Spleen (tissue), 7 donors: Measurements from ENCODE around the gene CCDC200.

ENCODE experiments used
- POLR2AphosphoS5 ChIP-seq, 3 donors: sonication (generic); formaldehyde crosslinking; IDR thresholded peaks; one replicate each; pipeline ENCODE4 v1.5.1; 2017; ENCODE audit warnings: antibody characterized with exemption in 3 of 3
- TF ChIP-seq, protein P1 (sequence below), 11 experiments: fragments of 200-600 bp in 7 of 11; fragments of 450-650 bp in 4 of 11; sonication (generic) in 4 of 11; IDR thresholded peaks in 8 of 11; conservative IDR thresholded peaks in 3 of 11; 1 replicate in 7 of 11; 2 replicates in 4 of 11; pipeline versions ENCODE4 v1.4.0 to v1.8.0; 2016 to 2021; ENCODE audit warnings: antibody characterized with exemption in 11 of 11, inconsistent platforms in 4 of 11, mild to moderate bottlenecking in 1 of 11
- donor health status: DM: no; HTN: no; CAD: no; lungs with moderate emphysema.
- donor health status: DM: no; HTN: no; CAD: no.
- donor health status: DM: no; HTN: no; CAD: no.

GRCh38 chr17:43215341-43215740, 13.1 kb downstream of the CCDC200 start:
- TF ChIP-seq, protein P1, sequence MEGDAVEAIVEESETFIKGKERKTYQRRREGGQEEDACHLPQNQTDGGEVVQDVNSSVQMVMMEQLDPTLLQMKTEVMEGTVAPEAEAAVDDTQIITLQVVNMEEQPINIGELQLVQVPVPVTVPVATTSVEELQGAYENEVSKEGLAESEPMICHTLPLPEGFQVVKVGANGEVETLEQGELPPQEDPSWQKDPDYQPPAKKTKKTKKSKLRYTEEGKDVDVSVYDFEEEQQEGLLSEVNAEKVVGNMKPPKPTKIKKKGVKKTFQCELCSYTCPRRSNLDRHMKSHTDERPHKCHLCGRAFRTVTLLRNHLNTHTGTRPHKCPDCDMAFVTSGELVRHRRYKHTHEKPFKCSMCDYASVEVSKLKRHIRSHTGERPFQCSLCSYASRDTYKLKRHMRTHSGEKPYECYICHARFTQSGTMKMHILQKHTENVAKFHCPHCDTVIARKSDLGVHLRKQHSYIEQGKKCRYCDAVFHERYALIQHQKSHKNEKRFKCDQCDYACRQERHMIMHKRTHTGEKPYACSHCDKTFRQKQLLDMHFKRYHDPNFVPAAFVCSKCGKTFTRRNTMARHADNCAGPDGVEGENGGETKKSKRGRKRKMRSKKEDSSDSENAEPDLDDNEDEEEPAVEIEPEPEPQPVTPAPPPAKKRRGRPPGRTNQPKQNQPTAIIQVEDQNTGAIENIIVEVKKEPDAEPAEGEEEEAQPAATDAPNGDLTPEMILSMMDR (IDR thresholded peaks at IDR 0.05 in 8 of 11, conservative IDR thresholded peaks at IDR 0.05 in 3 of 11) = no peak
- no peak for TF ChIP-seq POLR2AphosphoS5 (IDR thresholded peaks at IDR 0.05)
